Heart right ventricle (tissue), 16 donors: Measurements from ENCODE around the gene SPATA16. TPM values are rescaled to one million over a fixed set of nuclear protein-coding genes. Genes with fewer than 3 reads are reported as not detected.

Source experiments
- ATAC-seq, 8 donors: fragments of 200-7000 bp; cut with Tn5 transposase; one replicate each; pipeline ENCODE4 v1.9.1; 2020; ENCODE audit warnings: mild to moderate bottlenecking in 8 of 8, moderate library complexity in 8 of 8, moderate number of reproducible peaks in 1 of 8
- DNase-seq, 2 donors: peaks; one replicate each; pipeline ENCODE4 v3.0.0-alpha.2; 2020
- H3K27ac ChIP-seq, 10 donors: fragments of 200-600 bp; sonication (generic) in 2 of 10; one replicate each; pipeline versions ENCODE4 v1.5.0 to v1.8.0; 2020 to 2022; ENCODE audit warnings: mild to moderate bottlenecking in 3 of 10
- H3K27me3 ChIP-seq, 7 donors: fragments of 200-600 bp; one replicate each; pipeline ENCODE4 v1.8.0; 2021 to 2022; ENCODE audit warnings: mild to moderate bottlenecking in 2 of 7
- H3K36me3 ChIP-seq, 9 donors: fragments of 200-600 bp; sonication (generic) in 1 of 9; one replicate each; pipeline versions ENCODE4 v1.5.0 to v1.8.0; 2020 to 2022; ENCODE audit warnings: mild to moderate bottlenecking in 2 of 9
- H3K4me1 ChIP-seq, 9 donors: fragments of 200-600 bp; sonication (generic) in 1 of 9; one replicate each; pipeline versions ENCODE4 v1.5.0 to v1.8.0; 2020 to 2022; ENCODE audit warnings: mild to moderate bottlenecking in 4 of 9
- H3K4me3 ChIP-seq, 10 donors: fragments of 200-600 bp; sonication (generic) in 2 of 10; one replicate each; pipeline versions ENCODE4 v1.5.0 to v1.8.0; 2020 to 2022; ENCODE audit warnings: mild to moderate bottlenecking in 7 of 10, moderate library complexity in 2 of 10
- H3K9me3 ChIP-seq, 11 donors: fragments of 200-600 bp in 10 of 11; sonication (generic) in 2 of 11; one replicate each; pipeline versions ENCODE4 v1.5.0 to v1.8.0; 2013 to 2022; ENCODE audit warnings: mild to moderate bottlenecking in 2 of 11, control low read depth in 1 of 11, moderate library complexity in 1 of 11
- CTCF ChIP-seq, 9 donors: fragments of 200-600 bp; sonication (generic) in 2 of 9; IDR thresholded peaks; one replicate each; pipeline versions ENCODE4 v1.5.0 to v1.8.0; 2021 to 2022; ENCODE audit warnings: antibody characterized with exemption in 9 of 9, mild to moderate bottlenecking in 5 of 9, moderate library complexity in 1 of 9
- WGBS, 2 donors: extraction: QIAGEN DNeasy Blood & Tissue Kit; methylation state at CpG; one replicate each; pipeline ENCODE4 v1.1.7; 2013; ENCODE audit warnings: inconsistent platforms in 1 of 2; 5-methylcytosine and 5-hydroxymethylcytosine counted together
- intact Hi-C, 10 donors: fragments of 100-400 bp; cut with DNase I; formaldehyde crosslinking; loops; one replicate each; pipeline versions ENCODE4 v1.11.1 to v1.14.2; 2022
- polyA plus RNA-seq, 2 donors: library from polyadenylated mRNA; stranded (reverse); fragments of 200-250 nt; gene quantifications; one replicate each; pipeline ENCODE4 v1.2.3, GENCODE V29; 2013
- total RNA-seq, 10 donors: library from RNA; stranded (reverse); fragmentation: NEBNext Ultra II Directional in 3 of 10; extraction: Animal tissue kit (Norgen Biotek cat#: 25700) in 3 of 10; gene quantifications; one replicate each; pipeline versions ENCODE4 v1.2.1 to v1.2.4, GENCODE V29; 2021 to 2023
- donor health status: Arrhythmogenic right ventricular cardiomyopathy.
- donor health status: ischemic (EF 13 %, LVEDD 7.1; RV severe dilation, severe dysfunction).
- donor health status: healthy with polysubstance abuse.
- donor health status: DM: no; HTN: yes; CAD: no.
- donor health status: DM: no; HTN: no; CAD: no.
- donor health status: ischemic (EF 25% LVEDD 6.9; RV normal size, moderate dysfunction).
- donor health status: ischemic (EF 25% LVEDD 5.7; RV mildly dilated, moderate dysfunction).
- donor health status: healthy.
- donor health status: DM: yes; HTN: yes; CAD: no.
- donor health status: Ischemic cardiomyopathy.
- donor health status: ischemic (EF 35%, LVEDD 5.7; RV mildly dilated, moderate dysfunction).
- donor health status: nonischemic (EF 11% LVEDD 7.7; RV severe dilation, severe dysfunction).
- donor health status: DM: yes; HTN: yes; CAD: no.
- donor health status: PGD.
- donor health status: ischemic (EF 29% LVEDD 5.4; RV normal size, mild dysfunction).
- donor health status: nonischemic (EF 23%, LVEDD 6.1; RV moderate dilation, normal function).

The SPATA16 gene
- total and polyA plus RNA-seq, 12 donors: not detected

GRCh38 chr3:172839679-172840078, 301.4 kb downstream of the SPATA16 start:
- DNase-seq (no peak), ATAC-seq (no peak)
- H3K9me3 ChIP-seq: no peaks in the 10 kb centered on the region
- no peak for TF ChIP-seq CTCF (IDR thresholded peaks at IDR 0.05)
- no peaks in the 10 kb centered on the region for H3K4me1 ChIP-seq
- 30 to 32% methylated on average over 4 of the region's 4 CpGs for WGBS, 2 donors
- no peaks in the 10 kb centered on the region for H3K27me3 ChIP-seq
- no peaks in the 10 kb centered on the region for H3K36me3 ChIP-seq
- H3K4me3 ChIP-seq: no peak overlapping the region
- no peak overlapping the region for H3K27ac ChIP-seq
- intact Hi-C loops: loop anchor here in 7 of 10 donors (5.0 to 10.0 kb wide), 3 partner anchors 145 to 208 kb away; no protein-coding TSS in a partner anchor
